ENCODE data around the gene SLIT1. TPM values are rescaled to one million over a fixed set of nuclear protein-coding genes. Genes with fewer than 3 reads are reported as not detected.

SLIT1 gene
- total RNA-seq, 1 donor from 2014 or later = 0.49 TPM

DNA sequence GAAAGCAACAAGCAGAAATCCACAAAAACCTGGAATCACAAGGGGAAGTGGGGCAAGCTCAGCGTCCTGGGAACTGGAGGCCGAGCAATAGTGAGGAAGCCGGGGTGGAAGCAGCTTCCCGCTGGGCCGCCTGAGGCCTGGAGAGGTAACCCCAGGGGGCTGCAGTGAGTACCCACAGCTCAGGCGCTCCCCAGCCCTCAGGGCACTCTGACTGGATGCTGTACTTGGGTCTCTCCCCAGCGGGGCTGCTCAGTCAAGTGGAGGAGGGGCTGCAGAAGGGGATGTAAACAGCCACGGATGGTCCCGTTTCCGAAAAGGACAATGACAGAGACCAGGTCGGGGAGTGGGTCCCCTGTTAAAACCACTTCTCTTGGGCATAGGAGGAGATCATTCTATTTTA, 50.3 kb downstream of the SLIT1 start:
- H3K4me3 ChIP-seq = no peak overlapping the region
- DNase-seq (ENCODE audit: extremely low spot score in 2 of 2) = no peak
- H3K4me1 ChIP-seq = no peaks in the 10 kb centered on the region
- H3K9me3 ChIP-seq = no peaks in the 10 kb centered on the region
- no peaks in the 10 kb centered on the region for H3K27me3 ChIP-seq
- TF ChIP-seq, protein P1, sequence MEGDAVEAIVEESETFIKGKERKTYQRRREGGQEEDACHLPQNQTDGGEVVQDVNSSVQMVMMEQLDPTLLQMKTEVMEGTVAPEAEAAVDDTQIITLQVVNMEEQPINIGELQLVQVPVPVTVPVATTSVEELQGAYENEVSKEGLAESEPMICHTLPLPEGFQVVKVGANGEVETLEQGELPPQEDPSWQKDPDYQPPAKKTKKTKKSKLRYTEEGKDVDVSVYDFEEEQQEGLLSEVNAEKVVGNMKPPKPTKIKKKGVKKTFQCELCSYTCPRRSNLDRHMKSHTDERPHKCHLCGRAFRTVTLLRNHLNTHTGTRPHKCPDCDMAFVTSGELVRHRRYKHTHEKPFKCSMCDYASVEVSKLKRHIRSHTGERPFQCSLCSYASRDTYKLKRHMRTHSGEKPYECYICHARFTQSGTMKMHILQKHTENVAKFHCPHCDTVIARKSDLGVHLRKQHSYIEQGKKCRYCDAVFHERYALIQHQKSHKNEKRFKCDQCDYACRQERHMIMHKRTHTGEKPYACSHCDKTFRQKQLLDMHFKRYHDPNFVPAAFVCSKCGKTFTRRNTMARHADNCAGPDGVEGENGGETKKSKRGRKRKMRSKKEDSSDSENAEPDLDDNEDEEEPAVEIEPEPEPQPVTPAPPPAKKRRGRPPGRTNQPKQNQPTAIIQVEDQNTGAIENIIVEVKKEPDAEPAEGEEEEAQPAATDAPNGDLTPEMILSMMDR (IDR thresholded peaks at IDR 0.05) = no peak
- TF ChIP-seq POLR2AphosphoS5 (IDR thresholded peaks at IDR 0.05; ENCODE audit: insufficient read depth in 1 of 2, low read depth in 1 of 2) (no peak), POLR2A (IDR thresholded peaks at IDR 0.05) (no peak)
- H3K36me3 ChIP-seq = no peaks in the 10 kb centered on the region
- no peak overlapping the region for H3K27ac ChIP-seq
- intact Hi-C loops (cut with DNase I) = no loop called here

DNA sequence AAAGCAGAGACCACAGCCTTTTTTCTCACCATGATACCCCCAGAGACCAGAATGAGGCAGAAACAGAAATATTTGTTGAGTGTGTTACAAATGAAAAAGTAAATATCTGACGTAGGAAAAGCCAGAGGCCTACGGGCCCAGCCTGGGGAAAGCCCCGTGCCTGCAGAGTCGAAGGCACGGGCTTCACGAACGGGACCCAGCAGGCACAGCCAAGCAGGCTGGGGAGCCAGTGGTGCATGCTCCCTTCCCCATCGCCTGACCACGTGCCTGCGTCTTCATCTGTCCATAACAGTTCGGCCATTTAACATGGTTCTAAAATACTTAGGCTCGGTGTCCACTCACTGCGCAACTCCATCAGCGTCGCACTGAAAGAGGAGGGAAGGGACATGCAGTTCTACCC, 50.8 kb downstream of the SLIT1 start:
- H3K4me3 ChIP-seq = no peak overlapping the region
- no peaks in the 10 kb centered on the region for H3K9me3 ChIP-seq
- DNase-seq (ENCODE audit: extremely low spot score in 2 of 2) = no peak
- TF ChIP-seq, protein P1 (IDR thresholded peaks at IDR 0.05) = no peak
- TF ChIP-seq POLR2AphosphoS5 (IDR thresholded peaks at IDR 0.05; ENCODE audit: insufficient read depth in 1 of 2, low read depth in 1 of 2) = no peak
- no peak for TF ChIP-seq POLR2A (IDR thresholded peaks at IDR 0.05)
- H3K27ac ChIP-seq = no peak overlapping the region
- H3K36me3 ChIP-seq = no peaks in the 10 kb centered on the region
- H3K4me1 ChIP-seq = no peaks in the 10 kb centered on the region
- no peaks in the 10 kb centered on the region for H3K27me3 ChIP-seq
- intact Hi-C loops (cut with DNase I) = no loop called here

DNA sequence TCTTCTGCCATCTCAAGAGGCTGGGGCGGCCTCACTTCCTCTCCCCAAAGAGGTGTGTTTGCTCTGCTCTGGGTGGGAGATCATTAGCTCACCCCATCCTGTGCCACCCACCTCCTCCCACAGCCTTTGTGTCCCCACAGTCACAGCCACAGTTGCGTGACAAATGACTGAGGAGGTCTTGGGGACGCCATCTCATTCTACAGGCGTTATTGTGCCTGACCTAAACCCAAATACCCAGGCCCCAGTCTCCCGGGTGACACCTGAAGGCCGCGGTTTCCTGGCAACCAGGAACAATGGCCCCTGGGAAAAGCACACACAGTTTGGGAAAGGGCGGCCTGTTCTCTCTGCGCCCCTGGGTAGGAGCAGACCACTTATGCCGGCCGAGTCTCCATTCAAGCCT, 51.6 kb downstream of the SLIT1 start:
- Histone ChIP-seq H3K9me3 (no peaks in the 10 kb centered on the region), H3K27ac (no peak overlapping the region), H3K36me3 (no peaks in the 10 kb centered on the region), H3K27me3 (no peaks in the 10 kb centered on the region), H3K4me3 (no peak overlapping the region), H3K4me1 (no peaks in the 10 kb centered on the region)
- intact Hi-C loops (cut with DNase I) = no loop called here
- DNase-seq (ENCODE audit: extremely low spot score in 2 of 2) = no peak
- TF ChIP-seq, protein P1 (IDR thresholded peaks at IDR 0.05) = no peak
- TF ChIP-seq POLR2A (IDR thresholded peaks at IDR 0.05) = no peak
- TF ChIP-seq POLR2AphosphoS5 (IDR thresholded peaks at IDR 0.05; ENCODE audit: insufficient read depth in 1 of 2, low read depth in 1 of 2) = no peak

DNA sequence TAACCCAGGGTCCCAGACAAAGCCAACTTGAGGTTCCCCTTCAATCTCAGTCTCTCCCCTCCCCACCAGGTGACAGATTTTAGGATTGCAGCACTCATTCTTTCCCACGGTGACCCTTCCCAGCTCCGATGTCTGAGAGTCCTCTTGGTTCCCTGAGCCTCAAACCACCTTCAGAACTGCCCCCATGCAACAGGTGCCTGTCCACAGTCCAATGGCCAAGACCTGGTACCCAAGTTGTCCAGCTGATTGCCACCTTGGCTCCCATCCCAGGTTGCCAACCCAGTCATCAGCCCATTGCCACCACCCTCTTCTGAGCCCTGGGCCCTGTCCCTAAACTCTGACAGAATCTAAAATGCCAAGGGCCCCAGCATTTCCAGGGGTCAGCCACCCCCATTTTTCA, 53.5 kb downstream of the SLIT1 start:
- Histone ChIP-seq H3K36me3 (no peaks in the 10 kb centered on the region), H3K4me3 (no peak overlapping the region), H3K4me1 (no peaks in the 10 kb centered on the region), H3K27ac (no peak overlapping the region), H3K27me3 (no peaks in the 10 kb centered on the region), H3K9me3 (no peaks in the 10 kb centered on the region)
- TF ChIP-seq POLR2AphosphoS5 (IDR thresholded peaks at IDR 0.05; ENCODE audit: insufficient read depth in 1 of 2, low read depth in 1 of 2) (no peak), POLR2A (IDR thresholded peaks at IDR 0.05) (no peak)
- TF ChIP-seq, protein P1 (IDR thresholded peaks at IDR 0.05) = no peak
- DNase-seq (ENCODE audit: extremely low spot score in 2 of 2) = no peak
- intact Hi-C loops (cut with DNase I) = no loop called here

DNA sequence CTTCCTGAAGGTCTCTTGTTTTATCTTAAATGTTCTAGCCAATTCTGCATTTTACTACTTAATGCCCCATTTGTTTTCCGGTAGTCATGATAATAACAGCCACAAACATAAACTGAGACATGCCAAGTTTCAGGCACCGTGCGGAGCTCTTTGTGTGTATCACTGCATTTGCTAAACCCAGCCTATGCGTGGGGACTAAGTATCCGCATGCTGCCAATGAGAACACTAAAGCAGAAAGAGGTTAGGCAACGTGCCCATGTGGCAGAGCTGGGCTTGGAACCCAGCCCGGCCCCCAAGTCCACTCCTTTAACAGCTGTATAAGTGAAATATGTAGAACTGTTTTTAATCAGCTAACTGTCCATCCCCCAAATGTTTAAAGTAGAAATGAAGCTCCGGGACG, 54.1 kb downstream of the SLIT1 start:
- Histone ChIP-seq H3K36me3 (no peaks in the 10 kb centered on the region), H3K4me3 (no peak overlapping the region), H3K4me1 (no peaks in the 10 kb centered on the region), H3K27ac (no peak overlapping the region), H3K27me3 (no peaks in the 10 kb centered on the region), H3K9me3 (no peaks in the 10 kb centered on the region)
- no peak for TF ChIP-seq POLR2A (IDR thresholded peaks at IDR 0.05)
- TF ChIP-seq POLR2AphosphoS5 (IDR thresholded peaks at IDR 0.05; ENCODE audit: insufficient read depth in 1 of 2, low read depth in 1 of 2) = no peak
- TF ChIP-seq, protein P1 (IDR thresholded peaks at IDR 0.05) = no peak
- intact Hi-C loops (cut with DNase I) = no loop called here
- no peak for DNase-seq (ENCODE audit: extremely low spot score in 2 of 2)
